ENCODE results near the gene UBAP1L.
"Not testable (repeated sequence)": the region's sequence is repeated elsewhere in the genome, so short reads cannot be mapped to it uniquely, and the experiment has no call there.

UBAP1L gene

GRCh38 chr15:65115086-65115485, at the start of gene UBAP1L:
Gene UBAP1L (minus strand): TSS chr15:65115200. CDS start chr15:65106215, 8,985 bp downstream.
- no peak for DNase-seq (ENCODE audit: low read depth)

- no peak for DNase-seq (ENCODE audit: low read depth)
These were observed 49.1 kb upstream of the UBAP1L start for GRCh38 chr15:65164139-65164538.

DNA sequence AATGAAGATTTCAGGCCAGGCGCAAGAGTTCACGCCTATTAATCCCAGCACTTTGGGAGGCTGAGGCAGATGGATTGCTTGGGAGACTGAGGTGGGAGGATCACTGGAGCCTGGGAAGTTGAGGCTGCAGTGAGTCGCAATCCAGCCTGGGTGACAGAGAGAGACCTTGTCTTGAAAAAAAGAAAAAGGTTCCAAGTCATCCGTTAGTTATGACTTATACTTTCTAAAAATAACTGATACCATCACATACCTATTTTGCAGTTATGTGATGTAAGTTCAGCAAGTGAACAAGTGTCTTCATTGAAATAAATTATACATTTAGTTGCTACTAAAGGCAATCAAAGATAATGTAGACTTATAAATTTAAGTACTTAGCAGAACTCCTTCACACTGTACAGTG, 48.0 kb upstream of the UBAP1L start:
- DNase-seq (ENCODE audit: low read depth), result no peak

GRCh38 chr15:65156692-65157091, 41.7 kb upstream of the UBAP1L start:
- DNase-seq (ENCODE audit: low read depth), result no peak

DNA sequence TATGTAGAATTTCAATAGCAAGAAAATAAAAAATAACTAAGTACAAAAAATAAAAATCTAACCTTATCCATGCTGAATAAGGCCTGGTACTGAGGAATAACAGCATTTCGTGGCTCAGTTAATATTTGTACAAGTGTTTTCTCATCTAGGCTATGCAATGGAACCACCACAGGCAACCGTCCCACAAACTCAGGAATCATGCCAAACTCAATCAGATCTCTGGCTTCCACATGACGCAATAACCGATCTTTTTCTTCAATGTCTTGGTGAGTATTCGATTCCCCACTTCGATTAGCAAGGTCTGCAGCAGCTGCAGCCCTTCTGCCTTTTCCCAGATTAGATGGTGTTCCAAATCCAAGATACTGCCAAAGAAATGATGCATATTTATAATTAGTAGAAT, 39.7 kb upstream of the UBAP1L start:
- no peak for DNase-seq (ENCODE audit: low read depth)

- DNase-seq (ENCODE audit: low read depth), result no peak
These were observed 32.9 kb upstream of the UBAP1L start for GRCh38 chr15:65147902-65148301.

DNA sequence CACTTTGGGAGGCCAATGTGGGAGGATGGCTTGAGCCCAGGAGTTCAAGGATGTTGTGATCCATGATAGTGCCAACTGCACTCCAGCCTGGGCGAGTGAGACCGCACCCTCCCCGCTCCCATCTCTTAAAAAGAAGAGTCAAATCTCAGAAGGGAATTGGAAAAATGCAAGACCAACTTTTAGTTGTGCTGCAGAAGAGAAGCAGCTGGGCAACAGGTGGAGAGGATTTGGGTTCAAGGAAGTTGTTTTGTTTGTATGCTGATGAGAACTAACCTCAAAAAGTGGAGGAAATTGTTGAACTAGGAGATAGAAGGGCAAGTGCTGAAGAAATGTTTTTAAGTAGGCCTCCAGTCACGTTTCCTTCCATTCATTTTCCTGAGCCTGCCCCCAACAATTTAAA, 31.4 kb upstream of the UBAP1L start:
- DNase-seq (ENCODE audit: low read depth), result no peak

DNA sequence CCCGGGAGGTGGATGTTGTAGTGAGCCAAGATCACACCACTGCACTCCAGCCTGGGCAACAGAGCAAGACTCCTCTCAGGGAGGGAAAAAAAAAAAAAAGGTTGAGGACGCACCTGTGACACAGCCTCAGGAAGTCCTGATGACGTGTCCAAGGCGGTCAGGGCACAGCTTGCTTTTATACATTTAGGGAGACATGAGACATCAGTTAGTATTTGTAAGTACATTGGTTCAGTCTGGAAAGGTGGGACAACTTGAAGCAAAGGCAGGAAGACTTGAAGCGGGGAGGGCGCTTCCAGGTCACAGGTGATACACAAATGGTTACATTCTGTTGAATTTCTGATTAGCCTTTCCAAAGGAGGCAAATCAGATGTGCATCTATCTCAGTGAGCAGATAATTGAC, 23.6 kb upstream of the UBAP1L start:
- DNase-seq (ENCODE audit: low read depth), result not testable (repeated sequence)

DNA sequence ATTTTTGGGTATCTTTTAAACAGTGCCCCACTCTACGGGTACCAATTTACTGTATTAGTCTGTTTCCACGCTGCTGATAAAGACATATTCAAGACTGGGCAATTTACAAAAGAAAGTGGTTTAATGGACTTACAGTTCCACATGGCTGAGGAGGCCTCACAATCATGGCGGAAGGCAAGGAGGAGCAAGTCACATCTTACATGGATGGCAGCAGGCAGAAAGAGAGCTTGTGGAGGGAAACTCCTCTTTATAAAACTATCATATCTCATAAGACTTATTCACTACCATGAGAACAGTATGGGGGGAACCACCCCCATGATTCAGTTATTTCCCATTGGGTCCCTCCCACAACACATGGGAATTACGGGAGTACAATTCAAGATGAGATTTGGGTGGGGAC, 22.9 kb upstream of the UBAP1L start:
- DNase-seq (ENCODE audit: low read depth), result not testable (repeated sequence)

DNA sequence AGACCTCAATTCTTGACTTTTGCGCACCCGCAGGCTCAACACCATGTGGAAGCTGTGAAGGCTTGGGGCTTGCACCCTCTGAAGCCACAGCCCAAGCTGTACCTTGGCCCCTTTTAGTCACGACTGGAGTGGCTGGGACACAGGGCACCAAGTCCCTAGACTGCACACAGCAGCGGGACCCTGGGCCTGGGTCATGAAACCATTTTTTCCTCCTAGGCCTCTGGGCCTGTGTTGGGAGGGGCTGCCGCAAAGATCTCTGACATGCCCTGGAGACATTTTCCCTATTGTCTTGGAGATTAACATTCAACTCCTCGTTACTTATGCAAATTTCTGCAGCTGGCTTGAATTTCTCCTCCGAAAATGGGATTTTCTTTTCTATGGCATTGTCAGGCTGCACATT, 22.1 kb upstream of the UBAP1L start:
- not testable (repeated sequence) for DNase-seq (ENCODE audit: low read depth)

GRCh38 chr15:65134538-65134937, 19.5 kb upstream of the UBAP1L start:
- DNase-seq (ENCODE audit: low read depth), result no peak

DNA sequence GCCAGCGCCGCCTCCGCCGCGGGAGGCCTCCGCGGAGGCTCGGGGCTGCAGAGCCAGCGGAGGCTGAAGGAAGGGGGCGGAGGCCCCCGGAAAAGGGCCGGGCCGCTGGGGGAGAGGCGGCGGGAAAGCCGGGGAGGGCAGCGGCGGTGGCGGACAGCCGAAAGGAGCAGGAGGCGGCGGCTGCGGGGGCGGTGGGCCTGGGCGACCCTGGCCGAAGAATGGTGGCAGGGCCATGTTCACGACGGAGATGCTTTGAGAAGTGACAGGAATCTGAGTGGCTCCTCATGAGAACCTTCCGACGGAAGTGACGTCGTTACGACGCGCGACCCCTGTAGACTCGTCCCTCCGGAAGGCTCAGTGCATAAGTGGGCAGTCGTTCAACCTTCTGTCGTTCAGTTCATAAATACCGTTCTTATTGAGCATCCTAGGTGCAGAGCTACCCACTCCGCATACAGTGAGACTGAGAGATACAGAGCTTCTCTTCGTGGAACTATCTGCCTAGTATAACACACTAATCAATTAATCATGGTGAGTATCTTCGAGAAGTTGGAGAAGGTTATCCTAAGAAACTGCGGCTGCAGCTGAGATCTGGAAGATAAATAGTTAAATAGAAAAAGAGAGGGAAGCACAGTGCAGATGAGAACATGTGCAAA, 18.7 kb upstream of the UBAP1L start, which contains the start of gene PDCD7:
Gene PDCD7 (minus strand): TSS at position 261 of the 653 bp plus-strand sequence. CDS start 27 bp downstream, at position 234.
- peak; percentile 88 for DNase-seq (ENCODE audit: low read depth)

DNA sequence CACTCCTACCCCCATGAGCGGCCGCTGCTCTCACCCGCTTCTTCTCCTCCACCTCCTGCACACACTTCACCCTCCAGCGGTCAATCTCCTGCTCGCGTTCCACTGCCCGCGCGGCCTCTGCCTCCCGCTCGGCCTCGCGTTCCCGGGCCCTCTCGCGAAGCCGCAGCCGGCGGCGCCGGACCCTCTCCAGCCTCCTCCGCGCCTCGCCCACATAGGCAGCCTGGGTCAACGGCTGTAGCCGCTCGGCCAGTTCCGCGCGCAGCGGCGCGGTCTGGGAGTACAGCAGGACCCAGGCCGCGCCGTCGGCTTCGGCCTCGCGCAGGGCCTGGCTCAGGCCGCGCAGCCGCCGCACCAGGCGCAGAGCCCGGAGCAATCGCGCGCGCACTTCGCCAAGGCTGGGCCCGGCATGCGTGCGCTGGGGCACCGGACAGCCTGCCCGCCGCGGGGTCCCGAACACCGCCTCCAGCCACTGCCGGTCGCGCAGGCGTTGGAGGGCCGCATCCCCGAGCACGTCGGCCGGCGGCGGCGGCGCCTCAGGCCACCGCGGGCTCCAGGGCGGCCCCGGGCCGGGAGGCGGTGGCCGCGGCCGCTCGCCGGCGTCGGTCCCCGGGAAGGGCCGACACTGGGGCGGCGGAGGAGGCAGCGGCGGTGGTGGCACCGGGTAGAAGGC, 18.0 kb upstream of the UBAP1L start:
- DNase-seq (ENCODE audit: low read depth), result no peak

DNA sequence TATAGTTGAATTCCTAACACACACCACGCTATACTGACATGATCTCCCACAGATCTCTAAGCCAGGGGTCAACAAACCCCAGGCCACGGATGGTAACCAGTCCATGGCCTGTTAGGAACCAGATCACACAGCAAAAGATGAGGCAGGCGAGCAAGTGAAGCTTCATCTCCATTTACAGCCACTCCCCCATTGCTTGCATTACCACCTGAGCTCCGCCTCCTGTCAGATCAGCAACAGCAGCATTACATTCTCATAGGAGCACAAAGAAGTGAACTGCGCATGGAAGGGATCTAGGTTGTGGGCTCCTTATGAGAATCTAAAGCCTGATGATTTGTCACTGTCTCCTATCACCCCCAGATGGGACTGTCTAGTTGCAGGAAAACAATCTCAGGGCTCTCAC, 15.9 kb upstream of the UBAP1L start:
- no peak for DNase-seq (ENCODE audit: low read depth)

DNA sequence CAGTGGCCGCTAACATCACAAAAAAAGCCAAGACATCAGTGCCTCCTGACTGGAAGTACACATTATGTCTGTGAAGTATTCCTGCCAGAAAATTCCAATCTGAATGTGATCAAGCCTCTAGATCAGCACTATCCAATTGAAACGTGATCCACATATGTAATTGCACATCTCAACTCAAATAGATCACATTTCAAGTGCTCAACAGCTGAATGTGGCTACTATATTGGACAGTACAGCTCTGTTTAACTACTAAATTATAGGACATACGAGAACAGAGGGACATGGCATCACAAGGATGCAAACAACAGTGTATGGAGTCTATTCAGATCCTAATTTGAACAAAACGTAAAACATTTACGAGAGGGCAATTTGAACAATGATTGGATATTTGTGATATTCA, 542 bp upstream of the UBAP1L start:
- no peak for DNase-seq (ENCODE audit: low read depth)

- no peak for DNase-seq (ENCODE audit: low read depth)
These were observed 4.2 kb downstream of the UBAP1L start for GRCh38 chr15:65110676-65111292.

- DNase-seq (ENCODE audit: low read depth), result no peak
These were observed 8.9 kb downstream of the UBAP1L start for GRCh38 chr15:65106011-65106590.

DNA sequence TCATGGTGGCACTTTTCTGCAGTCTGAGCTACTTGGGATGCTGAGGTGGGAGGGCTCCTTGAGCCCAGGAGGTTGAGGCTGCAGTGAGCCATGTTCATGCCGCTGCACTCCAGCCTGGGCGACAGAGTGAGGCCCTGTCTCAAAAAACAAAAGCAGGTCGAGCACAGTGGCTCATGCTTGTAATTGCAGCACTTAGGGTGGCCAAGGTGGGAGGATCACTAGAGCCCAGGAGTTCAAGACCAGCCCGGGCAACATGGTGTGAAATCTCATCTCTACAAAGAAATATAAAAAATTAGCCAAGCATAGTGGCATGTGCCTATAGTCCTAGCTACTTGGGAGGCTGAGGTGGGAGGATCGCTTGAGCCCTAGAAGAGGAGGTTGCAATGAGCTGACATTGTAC, 10.0 kb downstream of the UBAP1L start:
- no peak for DNase-seq (ENCODE audit: low read depth)

DNA sequence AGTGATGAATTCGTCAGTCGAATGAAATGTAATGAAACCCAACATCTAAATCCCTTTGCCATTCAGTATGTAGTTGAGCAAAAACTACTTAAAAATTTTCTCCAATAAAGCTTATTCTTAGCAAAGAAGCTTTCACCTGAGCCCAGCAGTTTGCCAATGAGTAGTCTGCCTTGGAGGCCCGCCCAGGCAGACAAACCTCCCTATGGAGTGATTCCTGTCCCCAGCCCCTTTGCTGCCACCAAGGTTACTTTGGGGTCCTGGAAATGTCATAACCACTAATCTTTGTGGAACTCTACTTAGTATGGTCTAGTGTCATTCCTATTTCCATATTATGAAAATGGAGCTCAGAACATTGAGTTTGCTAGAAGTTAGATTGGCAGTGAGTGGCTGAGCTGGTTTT, 12.1 kb downstream of the UBAP1L start:
- DNase-seq (ENCODE audit: low read depth), result no peak

GRCh38 chr15:65101891-65102708, 12.9 kb downstream of the UBAP1L start:
- no peak for DNase-seq (ENCODE audit: low read depth)

- no peak for DNase-seq (ENCODE audit: low read depth)
These were observed 13.5 kb downstream of the UBAP1L start for GRCh38 chr15:65101411-65101890.

GRCh38 chr15:65100442-65100841, 14.6 kb downstream of the UBAP1L start:
- DNase-seq (ENCODE audit: low read depth), result no peak

Measured in HS-27A (cell line).